Naive B cell (primary cell): Measurements from ENCODE around the gene LMO2. TPM values are rescaled to one million over a fixed set of nuclear protein-coding genes. Genes with fewer than 3 reads are reported as not detected.

ENCODE experiments used
- ATAC-seq, 2 donors: fragments of 150-1000 bp; cut with Tn5 transposase; 2 replicates each; pipeline ENCODE4 v1.10.0; 2021; ENCODE audit warnings: low read depth in 2 of 2, mild to moderate bottlenecking in 2 of 2, moderate library complexity in 2 of 2
- DNase-seq: peaks from one replicate; pipeline ENCODE4 v3.0.0; 2022
- H3K27ac Mint-ChIP-seq, 6 donors: one replicate each; pipeline ENCODE4 v1.8.0; 2020 to 2022; ENCODE audit warnings: mild to moderate bottlenecking in 6 of 6, mixed read lengths in 6 of 6, moderate library complexity in 5 of 6, inconsistent platforms in 2 of 6
- H3K27me3 Mint-ChIP-seq, 3 donors: one replicate each; pipeline ENCODE4 v1.8.0; 2021 to 2022; ENCODE audit warnings: mixed read lengths in 3 of 3, mild to moderate bottlenecking in 1 of 3
- H3K36me3 Mint-ChIP-seq, 2 donors: one replicate each; pipeline ENCODE4 v1.8.0; 2020 to 2022; ENCODE audit warnings: mixed read lengths in 2 of 2, inconsistent platforms in 1 of 2, mild to moderate bottlenecking in 1 of 2
- H3K4me1 Mint-ChIP-seq, 3 donors: one replicate each; pipeline ENCODE4 v1.8.0; 2020 to 2022; ENCODE audit warnings: mixed read lengths in 3 of 3, inconsistent platforms in 1 of 3, mild to moderate bottlenecking in 1 of 3, moderate library complexity in 1 of 3
- H3K4me3 Mint-ChIP-seq, 8 donors: one replicate each; pipeline ENCODE4 v1.8.0; 2020 to 2022; ENCODE audit warnings: mild to moderate bottlenecking in 8 of 8, mixed read lengths in 8 of 8, moderate library complexity in 8 of 8, inconsistent platforms in 2 of 8
- H3K9me3 Mint-ChIP-seq, 7 donors: one replicate each; pipeline ENCODE4 v1.8.0; 2020 to 2022; ENCODE audit warnings: mixed read lengths in 7 of 7, mild to moderate bottlenecking in 5 of 7, inconsistent platforms in 2 of 7, moderate library complexity in 1 of 7
- polyA plus RNA-seq, 6 donors: library from polyadenylated mRNA; unstranded; fragments of 300-500 nt; fragmentation: Illumina TruSeq; gene quantifications; one replicate each; pipeline ENCODE4 v1.2.3, GENCODE V29; 2021; ENCODE audit warnings: low read depth in 6 of 6

The LMO2 gene
- polyA plus RNA-seq, 6 donors from 2014 or later: 12.7 to 23.7 (median 16.1) TPM

- peaks cover 2 to 6% (median 5%) of the 10 kb centered on the region in 3 donors for H3K4me1 Mint-ChIP-seq
- H3K27me3 Mint-ChIP-seq: peaks cover 27 to 45% (median 30%) of the 10 kb centered on the region in 3 donors
- no peaks in the 10 kb centered on the region for H3K36me3 Mint-ChIP-seq
- peak overlapping the region in 1 of 6 donors; percentile 47 for H3K27ac Mint-ChIP-seq
- no peak for DNase-seq
- H3K9me3 Mint-ChIP-seq: no peaks in the 10 kb centered on the region
- no peak overlapping the region for H3K4me3 Mint-ChIP-seq
- ATAC-seq: no peak
These were observed 14.8 kb downstream of the LMO2 start for GRCh38 chr11:33877038-33877437.

DNA sequence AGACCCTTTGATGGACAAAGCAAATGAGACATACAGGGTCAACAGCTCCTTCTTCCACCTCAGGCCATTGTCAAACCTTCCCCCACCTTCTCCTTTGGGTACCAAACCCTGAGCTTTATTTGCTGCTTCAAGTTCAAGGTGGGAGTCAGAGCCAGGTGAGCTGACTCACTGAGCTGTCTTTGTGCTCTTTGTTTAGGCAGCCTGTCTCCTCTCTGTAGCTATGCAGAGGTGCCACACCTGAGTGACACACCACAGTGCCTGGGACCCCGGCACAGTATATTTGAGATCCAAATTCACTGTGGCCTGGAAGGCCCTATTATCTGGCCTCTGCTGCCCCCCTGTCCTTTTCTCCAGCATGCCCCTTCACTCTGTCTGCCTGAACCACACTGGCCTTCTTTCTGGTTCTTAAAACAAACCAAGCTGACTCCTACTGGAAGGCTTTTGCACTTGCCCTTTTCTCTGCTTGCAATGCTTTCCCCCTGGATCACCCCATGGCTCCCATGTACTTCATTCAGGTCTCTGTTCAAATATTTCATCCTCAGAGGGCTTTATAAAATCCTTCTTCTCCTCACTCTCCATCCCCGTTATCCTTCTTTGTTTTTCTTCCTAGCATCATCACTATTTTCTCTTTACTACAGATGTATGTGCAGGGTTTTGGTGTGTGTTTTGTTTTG lies 16.1 kb downstream of the LMO2 start:
- peaks cover 18 to 34% (median 19%) of the 10 kb centered on the region in 3 donors for H3K27me3 Mint-ChIP-seq
- peaks cover under 1 to 5% (median 3%) of the 10 kb centered on the region in 3 donors for H3K4me1 Mint-ChIP-seq
- H3K9me3 Mint-ChIP-seq: no peaks in the 10 kb centered on the region
- DNase-seq (no peak), ATAC-seq (no peak)
- no peak overlapping the region for H3K4me3 Mint-ChIP-seq
- peak overlapping the region in 2 of 6 donors; percentile 26 to 79 for H3K27ac Mint-ChIP-seq
- no peaks in the 10 kb centered on the region for H3K36me3 Mint-ChIP-seq

- H3K36me3 Mint-ChIP-seq: no peaks in the 10 kb centered on the region
- ATAC-seq (no peak), DNase-seq (no peak)
- H3K4me3 Mint-ChIP-seq: no peak overlapping the region
- peaks cover 18 to 27% (median 19%) of the 10 kb centered on the region in 3 donors for H3K27me3 Mint-ChIP-seq
- H3K9me3 Mint-ChIP-seq: no peaks in the 10 kb centered on the region
- peak overlapping the region in 1 of 6 donors; percentile 26 for H3K27ac Mint-ChIP-seq
- peaks cover 6 to 9% (median 6%) of the 10 kb centered on the region in 3 donors for H3K4me1 Mint-ChIP-seq
These were observed 16.9 kb downstream of the LMO2 start for GRCh38 chr11:33874910-33875490.

DNA sequence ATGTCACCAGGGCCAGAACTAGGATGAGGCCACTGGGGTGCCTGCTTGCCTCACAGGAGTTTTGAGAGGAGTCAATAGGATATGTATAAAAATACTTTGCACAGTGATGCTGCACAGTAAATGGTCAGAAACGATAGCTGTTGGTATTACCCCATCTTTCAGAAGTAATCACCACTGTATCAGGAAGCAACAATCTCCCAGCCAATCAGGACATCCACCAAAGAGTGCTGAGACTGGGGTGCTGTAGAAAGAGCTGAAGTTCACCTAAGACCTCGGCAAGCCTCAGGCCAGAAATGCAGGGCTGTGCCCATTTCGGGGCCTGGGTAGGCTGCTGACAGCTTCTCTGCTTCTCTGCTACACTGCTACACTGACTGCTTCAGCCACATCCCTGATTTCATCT lies 17.4 kb downstream of the LMO2 start:
- H3K4me1 Mint-ChIP-seq: peaks cover 6 to 12% (median 10%) of the 10 kb centered on the region in 3 donors
- peaks cover 18 to 23% (median 19%) of the 10 kb centered on the region in 3 donors for H3K27me3 Mint-ChIP-seq
- H3K27ac Mint-ChIP-seq: peak overlapping the region in 1 of 6 donors; percentile 13
- H3K4me3 Mint-ChIP-seq: no peak overlapping the region
- no peaks in the 10 kb centered on the region for H3K9me3 Mint-ChIP-seq
- ATAC-seq (no peak), DNase-seq (no peak)
- H3K36me3 Mint-ChIP-seq: no peaks in the 10 kb centered on the region

DNA sequence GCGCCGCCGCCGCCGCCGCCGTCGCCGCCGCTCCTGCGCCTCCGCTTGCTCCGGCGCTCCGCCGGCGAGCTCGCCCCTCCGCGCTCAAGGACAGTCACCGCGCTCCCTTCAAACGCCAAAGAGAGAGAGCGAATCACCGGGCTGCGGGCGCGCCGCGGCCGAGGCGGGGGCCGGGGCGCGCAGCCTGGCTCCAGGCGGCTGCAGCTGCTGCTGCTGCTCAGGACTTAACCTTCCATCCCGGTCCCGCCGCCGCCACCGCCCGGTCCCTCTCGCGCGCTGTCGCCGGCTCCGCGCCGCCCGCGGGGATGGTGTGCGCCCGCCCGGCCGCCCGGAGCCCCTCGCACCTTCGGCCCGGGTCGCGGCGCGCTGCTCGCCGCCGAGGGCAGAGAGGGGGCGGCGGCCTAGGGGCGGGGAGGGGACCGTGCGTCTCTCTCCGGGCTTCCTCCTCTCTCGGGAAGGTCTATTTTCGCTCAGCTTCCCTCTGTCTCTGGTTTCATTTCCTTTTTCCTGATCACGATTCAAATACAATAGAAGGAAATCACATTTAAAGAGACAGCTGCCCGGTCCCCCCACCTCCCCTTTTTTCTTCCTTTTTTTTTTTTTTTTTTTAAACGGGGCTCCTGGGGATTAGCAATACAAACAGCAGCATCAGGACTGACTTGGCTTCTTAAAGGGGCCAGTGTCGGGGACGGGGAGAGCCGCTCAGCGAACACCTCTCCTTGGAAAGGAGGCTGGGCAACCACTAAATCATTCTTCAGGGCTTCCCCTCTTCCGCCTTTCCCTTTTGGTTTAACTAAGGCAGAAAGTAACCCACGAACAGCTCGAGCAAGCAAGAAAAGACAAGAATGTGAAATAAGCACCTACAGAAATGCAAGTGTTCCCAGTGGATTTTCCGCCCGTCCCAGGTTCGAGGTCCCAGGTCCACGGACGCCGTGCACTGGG lies 22.1 kb downstream of the LMO2 start:
- no peaks in the 10 kb centered on the region for H3K9me3 Mint-ChIP-seq
- ATAC-seq: peak; percentile 69 to 75
- H3K4me3 Mint-ChIP-seq: peak overlapping the region; percentile 96 to 99 (median 98)
- H3K27ac Mint-ChIP-seq: peak overlapping the region; percentile 83 to 94 (median 90)
- peaks cover 26 to 33% (median 28%) of the 10 kb centered on the region in 3 donors for H3K4me1 Mint-ChIP-seq
- H3K36me3 Mint-ChIP-seq: no peaks in the 10 kb centered on the region
- peaks cover 0 to 4% (median 0%) of the 10 kb centered on the region in 3 donors for H3K27me3 Mint-ChIP-seq
- DNase-seq: peak; percentile 67

DNA sequence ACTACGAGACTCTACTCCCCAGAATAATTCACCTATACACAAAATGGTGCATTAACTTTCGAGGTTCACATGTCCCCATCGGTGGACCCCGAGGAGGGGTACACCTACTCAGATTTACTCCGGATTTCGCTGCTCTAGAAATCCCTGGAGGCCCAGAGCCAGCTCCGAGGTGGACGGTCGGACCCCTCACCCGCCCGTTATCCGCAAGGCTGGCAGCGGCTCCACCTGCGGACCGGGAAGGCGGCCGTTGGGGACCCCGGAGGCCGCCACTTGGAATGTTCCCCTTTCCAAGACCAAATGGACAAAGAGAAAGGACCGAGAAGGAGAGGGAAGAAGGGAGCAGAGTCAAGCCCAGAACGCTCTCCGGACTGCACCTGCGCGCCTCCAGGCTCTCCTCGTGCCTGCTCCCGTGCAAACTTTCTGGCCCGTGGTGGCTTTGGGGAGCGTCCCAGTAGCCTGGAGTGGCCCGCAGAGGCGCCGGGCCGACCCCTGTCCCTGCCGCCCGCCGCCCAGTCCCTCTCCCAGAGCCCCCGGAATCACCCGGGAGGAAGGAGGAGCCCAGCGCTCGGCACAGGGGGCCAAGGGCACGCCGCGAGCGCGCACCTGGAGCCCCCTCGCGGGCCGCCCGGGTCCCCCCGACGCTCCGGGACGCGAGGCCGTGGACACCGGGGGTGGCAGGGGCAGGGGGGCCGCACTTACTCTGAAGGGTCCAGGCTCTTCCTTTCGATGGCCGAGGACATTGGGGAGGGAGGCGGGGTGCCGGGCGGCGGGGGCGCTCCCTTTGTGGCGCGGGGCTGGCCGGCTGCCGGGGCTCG lies 23.0 kb downstream of the LMO2 start:
- peaks cover 26 to 37% (median 28%) of the 10 kb centered on the region in 3 donors for H3K4me1 Mint-ChIP-seq

GRCh38 chr11:33867996-33868646 lies 23.8 kb downstream of the LMO2 start:
- Mint-ChIP-seq H3K4me3 (peak overlapping the region; percentile 80 to 98 (median 90)), H3K36me3 (no peaks in the 10 kb centered on the region), H3K27ac (peak overlapping the region in 3 of 6 donors; percentile 63 to 89 (median 86)), H3K9me3 (no peaks in the 10 kb centered on the region), H3K4me1 (peaks cover 26 to 37% (median 28%) of the 10 kb centered on the region in 3 donors), H3K27me3 (peaks cover 0 to 4% (median 0%) of the 10 kb centered on the region in 3 donors)
- no peak for DNase-seq
- no peak for ATAC-seq

More for the DNA sequence above, 23.0 kb downstream of the LMO2 start:
- peak; percentile 5 to 10 for ATAC-seq
- Mint-ChIP-seq H3K9me3 (no peaks in the 10 kb centered on the region), H3K4me3 (peak overlapping the region; percentile 80 to 98 (median 90)), H3K27ac (peak overlapping the region in 3 of 6 donors; percentile 63 to 89 (median 86)), H3K27me3 (peaks cover 0 to 4% (median 0%) of the 10 kb centered on the region in 3 donors), H3K36me3 (no peaks in the 10 kb centered on the region)
- peak; percentile 5 for DNase-seq

GRCh38 chr11:33867561-33867960 lies 24.3 kb downstream of the LMO2 start:
- Mint-ChIP-seq H3K9me3 (no peaks in the 10 kb centered on the region), H3K36me3 (no peaks in the 10 kb centered on the region), H3K27me3 (peaks cover 0 to 4% (median 0%) of the 10 kb centered on the region in 3 donors), H3K4me1 (peaks cover 26 to 37% (median 28%) of the 10 kb centered on the region in 3 donors), H3K4me3 (peak overlapping the region; percentile 80 to 98 (median 90)), H3K27ac (peak overlapping the region in 4 of 6 donors; percentile 18 to 47 (median 26))
- DNase-seq: peak; percentile 37
- peak; percentile 46 for ATAC-seq

DNA sequence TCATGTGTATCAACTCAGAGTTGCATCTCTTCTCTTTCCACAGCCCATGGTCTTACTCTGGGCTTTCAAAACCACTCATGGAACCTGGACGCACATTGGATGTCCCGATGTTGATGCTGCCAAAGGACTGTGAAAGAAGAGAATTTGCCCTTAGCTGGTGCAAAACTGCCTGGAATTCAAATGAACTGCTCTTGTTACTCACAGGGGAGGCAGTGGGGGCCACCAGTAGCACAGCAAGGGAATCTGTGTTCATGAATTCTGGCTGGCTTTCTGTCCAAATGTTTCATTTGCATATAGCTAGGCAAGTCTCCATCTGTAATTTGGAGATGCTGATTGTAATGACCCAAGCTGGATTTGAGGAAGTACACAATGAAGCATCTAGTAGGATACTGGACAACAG lies 24.9 kb downstream of the LMO2 start:
- Mint-ChIP-seq H3K4me3 (peak overlapping the region in 3 of 8 donors; percentile 13 to 98 (median 94)), H3K9me3 (no peaks in the 10 kb centered on the region), H3K27me3 (no peaks in the 10 kb centered on the region), H3K36me3 (no peaks in the 10 kb centered on the region), H3K27ac (peak overlapping the region in 5 of 6 donors; percentile 6 to 80 (median 36)), H3K4me1 (peaks cover 26 to 37% (median 28%) of the 10 kb centered on the region in 3 donors)
- DNase-seq (no peak), ATAC-seq (no peak)

DNA sequence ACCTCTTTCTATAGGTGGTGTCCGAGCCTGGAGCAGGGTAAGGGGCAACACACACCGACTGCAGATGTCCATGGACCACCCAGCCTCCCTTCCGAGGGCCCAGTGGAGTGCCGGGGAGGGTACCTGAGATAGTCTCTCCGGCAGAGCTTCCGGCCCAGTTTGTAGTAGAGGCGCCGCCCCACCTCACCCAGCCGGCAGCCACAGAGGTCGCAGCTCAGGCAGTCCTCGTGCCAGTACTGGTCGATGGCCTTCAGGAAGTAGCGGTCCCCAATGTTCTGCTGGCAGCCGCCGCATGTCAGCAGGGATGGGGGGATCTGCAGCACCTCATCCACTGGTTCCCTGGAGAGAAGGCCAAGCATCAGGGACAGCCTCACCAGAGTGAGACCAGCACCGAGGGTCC lies 27.4 kb downstream of the LMO2 start:
- Mint-ChIP-seq H3K36me3 (peaks cover 0 to 10% of the 10 kb centered on the region in 2 donors), H3K27ac (peak overlapping the region in 1 of 6 donors; percentile 18), H3K4me1 (peaks cover 16 to 29% (median 22%) of the 10 kb centered on the region in 3 donors), H3K4me3 (no peak overlapping the region), H3K9me3 (no peaks in the 10 kb centered on the region), H3K27me3 (no peaks in the 10 kb centered on the region)
- ATAC-seq (no peak), DNase-seq (no peak)

DNA sequence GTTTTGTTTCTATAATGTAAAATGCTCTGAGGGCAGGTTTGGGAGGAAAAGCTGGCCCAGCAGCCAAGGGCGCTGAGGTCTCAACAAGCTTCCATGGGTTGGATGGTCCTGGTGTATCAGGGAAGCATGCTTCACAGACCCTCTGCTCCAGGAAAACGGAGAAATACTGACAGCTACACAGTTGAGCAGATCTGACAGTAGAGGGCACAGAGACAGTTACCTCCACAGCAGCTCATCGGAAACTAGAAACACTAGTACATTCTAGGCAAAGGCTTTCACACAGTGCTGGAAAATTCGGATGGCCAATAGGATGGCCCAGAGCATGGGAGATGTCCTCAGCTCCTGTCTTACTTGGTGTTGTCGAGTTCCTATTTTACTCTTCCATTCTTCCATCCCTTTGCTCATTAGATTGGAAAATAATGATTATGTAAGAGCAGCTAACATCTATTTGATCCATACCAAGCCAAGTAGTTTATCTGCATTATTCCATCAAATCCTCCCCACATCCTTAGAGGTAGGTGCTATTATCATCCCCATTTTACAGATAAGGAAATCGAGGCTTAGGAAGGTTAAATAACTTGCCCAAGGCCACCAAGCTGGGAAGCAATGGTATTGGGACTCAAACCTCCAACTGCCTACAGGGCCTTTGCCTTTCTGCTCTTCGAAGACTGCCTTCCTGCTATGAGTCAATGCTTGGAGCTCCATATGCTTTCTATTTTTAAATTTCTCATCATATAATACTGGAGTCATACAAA lies 28.3 kb downstream of the LMO2 start:
- Mint-ChIP-seq H3K4me3 (peak overlapping the region in 1 of 8 donors; percentile 47), H3K36me3 (peaks cover 3 to 10% of the 10 kb centered on the region in 2 donors), H3K27ac (no peak overlapping the region), H3K4me1 (peaks cover 16 to 29% (median 20%) of the 10 kb centered on the region in 3 donors), H3K27me3 (no peaks in the 10 kb centered on the region), H3K9me3 (no peaks in the 10 kb centered on the region)
- ATAC-seq (no peak), DNase-seq (no peak)
